Thoracic aorta (tissue), 2 donors: ENCODE results near the gene ROR1. TPM values are rescaled to one million over a fixed set of nuclear protein-coding genes. Genes with fewer than 3 reads are reported as not detected.

ENCODE experiments used
- ATAC-seq: fragments of 150-250 bp; one replicate; pipeline ENCODE4 v1.8.0; 2017; ENCODE audit warnings: low read depth; ENCODE audit not compliant: insufficient number of reproducible peaks, low FRiP score
- DNase-seq: peaks from one replicate; pipeline ENCODE4 v3.0.0-alpha.2; 2020; ENCODE audit warnings: low spot score
- H3K27ac ChIP-seq, 2 donors: fragments of 200-600 bp; sonication (generic); 1 replicate in 1 of 2; 2 replicates in 1 of 2; pipeline ENCODE4 v1.5.1; 2016; ENCODE audit warnings: mild to moderate bottlenecking in 2 of 2, moderate library complexity in 2 of 2
- H3K27me3 ChIP-seq: fragments of 200-600 bp; sonication (generic); replicated peaks from 2 replicates; pipeline ENCODE4 v1.6.0; 2016; ENCODE audit warnings: mild to moderate bottlenecking; ENCODE audit not compliant: insufficient read depth
- H3K36me3 ChIP-seq: fragments of 200-600 bp; sonication (generic); one replicate; pipeline ENCODE4 v1.5.1; 2016
- H3K4me1 ChIP-seq, 2 donors: fragments of 200-600 bp; sonication (generic); 1 replicate in 1 of 2; 2 replicates in 1 of 2; pipeline versions ENCODE4 v1.5.1 to v1.6.0; 2016; ENCODE audit warnings: low read depth in 2 of 2, mild to moderate bottlenecking in 1 of 2; ENCODE audit not compliant: control insufficient read depth in 1 of 2
- H3K4me3 ChIP-seq: fragments of 200-600 bp; sonication (generic); 2 replicates; pipeline ENCODE4 v1.5.1; 2016; ENCODE audit warnings: mild to moderate bottlenecking
- H3K9me3 ChIP-seq: fragments of 200-600 bp; sonication (generic); 2 replicates; pipeline ENCODE4 v1.5.1; 2016
- CTCF ChIP-seq: fragments of 200-600 bp; sonication (generic); IDR thresholded peaks from one replicate; pipeline ENCODE4 v1.5.1; 2019; ENCODE audit warnings: antibody characterized with exemption
- total RNA-seq, 2 donors: library from RNA; depleted of rRNA; stranded (reverse); fragments of >200 nt; gene quantifications; one replicate each; pipeline versions ENCODE4 v1.1.0 to v1.2.3, GENCODE V29; 2016

The ROR1 gene
- total RNA-seq, 2 donors from 2014 or later = 41.2 to 51.8 TPM

GRCh38 chr1:63945943-63946342, 172.1 kb downstream of the ROR1 start:
- peaks cover 21 to 88% of the 10 kb centered on the region in 2 donors for H3K4me1 ChIP-seq
- no peaks in the 10 kb centered on the region for H3K9me3 ChIP-seq
- H3K27ac ChIP-seq = peak overlapping the region; percentile 76 to 88
- TF ChIP-seq CTCF = no peak
- ATAC-seq = no peak
- DNase-seq = no peak
- no peak overlapping the region for H3K4me3 ChIP-seq
- no peaks in the 10 kb centered on the region for H3K27me3 ChIP-seq
- no peaks in the 10 kb centered on the region for H3K36me3 ChIP-seq

- ATAC-seq (peak; percentile 64), DNase-seq (peak; percentile 67)
- peak overlapping the region; percentile 25 for H3K4me3 ChIP-seq
- H3K4me1 ChIP-seq = peaks cover 30 to 95% of the 10 kb centered on the region in 2 donors
- H3K27me3 ChIP-seq = no peaks in the 10 kb centered on the region
- H3K36me3 ChIP-seq = no peaks in the 10 kb centered on the region
- peak overlapping the region; percentile 76 to 88 for H3K27ac ChIP-seq
- TF ChIP-seq CTCF = no peak
- no peaks in the 10 kb centered on the region for H3K9me3 ChIP-seq
Measured at GRCh38 chr1:63946866-63947491, 173.2 kb downstream of the ROR1 start.

- peaks cover 30 to 93% of the 10 kb centered on the region in 2 donors for H3K4me1 ChIP-seq
- no peaks in the 10 kb centered on the region for H3K27me3 ChIP-seq
- no peaks in the 10 kb centered on the region for H3K36me3 ChIP-seq
- H3K4me3 ChIP-seq = no peak overlapping the region
- DNase-seq (no peak), ATAC-seq (no peak)
- no peak for TF ChIP-seq CTCF
- H3K9me3 ChIP-seq = no peaks in the 10 kb centered on the region
- H3K27ac ChIP-seq = peak overlapping the region; percentile 76 to 88
Measured at GRCh38 chr1:63947904-63948303, 174.1 kb downstream of the ROR1 start.

- no peaks in the 10 kb centered on the region for H3K27me3 ChIP-seq
- peak overlapping the region; percentile 76 to 88 for H3K27ac ChIP-seq
- no peak for TF ChIP-seq CTCF
- H3K4me3 ChIP-seq = peak overlapping the region; percentile 13
- peaks cover 5% of the 10 kb centered on the region for H3K9me3 ChIP-seq
- DNase-seq = no peak
- H3K36me3 ChIP-seq = no peaks in the 10 kb centered on the region
- peaks cover 30 to 78% of the 10 kb centered on the region in 2 donors for H3K4me1 ChIP-seq
- ATAC-seq = no peak
Measured at GRCh38 chr1:63950023-63950422, 176.2 kb downstream of the ROR1 start.

- Histone ChIP-seq H3K4me1 (peaks cover 30 to 78% of the 10 kb centered on the region in 2 donors), H3K27me3 (no peaks in the 10 kb centered on the region), H3K9me3 (peaks cover 5% of the 10 kb centered on the region), H3K27ac (peak overlapping the region; percentile 76 to 88), H3K4me3 (no peak overlapping the region), H3K36me3 (no peaks in the 10 kb centered on the region)
- ATAC-seq (no peak), DNase-seq (no peak)
- TF ChIP-seq CTCF = no peak
Measured at GRCh38 chr1:63951059-63951946, 177.5 kb downstream of the ROR1 start.
